HG02981 (cell line): ENCODE measurements around the gene UNC5B.
"Not testable (repeated sequence)": the region's sequence is repeated elsewhere in the genome, so short reads cannot be mapped to it uniquely, and the experiment has no call there.

Experiments used
- ATAC-seq: cut with Tn5 transposase; IDR thresholded peaks from one replicate; pipeline ENCODE4 v1.9.1; 2021; ENCODE audit warnings: mild to moderate bottlenecking, moderate library complexity; ENCODE audit not compliant: unreplicated experiment

The UNC5B gene

GRCh38 chr10:71266147-71266917 lies 54.0 kb downstream of the UNC5B start:
- no peak for ATAC-seq

- no peak for ATAC-seq
Observed at GRCh38 chr10:71266918-71267442, 54.6 kb downstream of the UNC5B start.

- ATAC-seq: no peak
Observed at GRCh38 chr10:71267508-71268240, 55.3 kb downstream of the UNC5B start.

- no peak for ATAC-seq
Observed at GRCh38 chr10:71268247-71268691, 55.9 kb downstream of the UNC5B start.

- ATAC-seq: no peak
Observed at GRCh38 chr10:71268758-71269157, 56.4 kb downstream of the UNC5B start.

- no peak for ATAC-seq
Observed at GRCh38 chr10:71269301-71270288, 57.2 kb downstream of the UNC5B start.

GRCh38 chr10:71270301-71271220 lies 58.2 kb downstream of the UNC5B start:
- no peak for ATAC-seq

- ATAC-seq: no peak
Observed at GRCh38 chr10:71271662-71272055, 59.3 kb downstream of the UNC5B start.

- no peak for ATAC-seq
Observed at GRCh38 chr10:71272056-71272771, 59.8 kb downstream of the UNC5B start.

GRCh38 chr10:71272974-71273373 lies 60.6 kb downstream of the UNC5B start:
- ATAC-seq: not testable (repeated sequence)

- ATAC-seq: no peak
Observed at GRCh38 chr10:71273506-71273905, 61.1 kb downstream of the UNC5B start.

GRCh38 chr10:71274901-71275796 lies 62.8 kb downstream of the UNC5B start:
- no peak for ATAC-seq

- no peak for ATAC-seq
Observed at GRCh38 chr10:71276873-71277272, 64.5 kb downstream of the UNC5B start.

- no peak for ATAC-seq
Observed at GRCh38 chr10:71277914-71278665, 65.7 kb downstream of the UNC5B start.

- no peak for ATAC-seq
Observed at GRCh38 chr10:71278691-71279588, 66.6 kb downstream of the UNC5B start.

GRCh38 chr10:71279590-71280170 lies 67.3 kb downstream of the UNC5B start:
- no peak for ATAC-seq
